ENCODE results near the gene HOXD11.

DNA sequence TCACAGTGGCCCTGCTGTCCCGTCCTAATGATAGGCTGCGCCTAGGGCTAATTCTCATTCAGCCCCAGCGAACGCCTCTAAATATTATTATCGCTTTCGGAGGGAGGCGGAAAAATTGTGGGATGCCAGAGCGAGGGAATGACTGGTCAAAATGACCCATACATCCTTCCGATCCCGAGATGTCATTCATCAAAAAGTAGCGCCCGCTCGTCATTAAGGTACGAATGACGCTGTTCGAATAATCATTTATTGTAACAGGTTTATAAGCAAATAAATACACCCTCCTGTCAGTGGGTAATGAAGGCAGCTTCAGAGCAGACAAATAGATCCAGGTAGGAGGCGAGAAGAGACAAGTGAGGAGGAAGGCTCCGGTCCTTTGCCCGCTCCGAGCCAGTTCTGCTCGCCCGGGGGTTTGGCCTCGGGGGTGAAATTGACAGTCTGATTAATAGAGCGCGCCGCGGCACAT lies 23.3 kb upstream of the HOXD11 start, which contains the start of gene EVX2:
- TF ChIP-seq, protein P1, sequence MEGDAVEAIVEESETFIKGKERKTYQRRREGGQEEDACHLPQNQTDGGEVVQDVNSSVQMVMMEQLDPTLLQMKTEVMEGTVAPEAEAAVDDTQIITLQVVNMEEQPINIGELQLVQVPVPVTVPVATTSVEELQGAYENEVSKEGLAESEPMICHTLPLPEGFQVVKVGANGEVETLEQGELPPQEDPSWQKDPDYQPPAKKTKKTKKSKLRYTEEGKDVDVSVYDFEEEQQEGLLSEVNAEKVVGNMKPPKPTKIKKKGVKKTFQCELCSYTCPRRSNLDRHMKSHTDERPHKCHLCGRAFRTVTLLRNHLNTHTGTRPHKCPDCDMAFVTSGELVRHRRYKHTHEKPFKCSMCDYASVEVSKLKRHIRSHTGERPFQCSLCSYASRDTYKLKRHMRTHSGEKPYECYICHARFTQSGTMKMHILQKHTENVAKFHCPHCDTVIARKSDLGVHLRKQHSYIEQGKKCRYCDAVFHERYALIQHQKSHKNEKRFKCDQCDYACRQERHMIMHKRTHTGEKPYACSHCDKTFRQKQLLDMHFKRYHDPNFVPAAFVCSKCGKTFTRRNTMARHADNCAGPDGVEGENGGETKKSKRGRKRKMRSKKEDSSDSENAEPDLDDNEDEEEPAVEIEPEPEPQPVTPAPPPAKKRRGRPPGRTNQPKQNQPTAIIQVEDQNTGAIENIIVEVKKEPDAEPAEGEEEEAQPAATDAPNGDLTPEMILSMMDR (conservative IDR thresholded peaks at IDR 0.05; ENCODE audit: low read length) = no peak
- TF ChIP-seq EZH2phosphoT487 (IDR thresholded peaks at IDR 0.05; ENCODE audit: borderline replicate concordance, low read depth, low read length) = no peak
